Thyroid gland (tissue), 4 donors: Measurements from ENCODE around the gene STIL.

Source experiments
- POLR2A ChIP-seq, 2 donors: fragments of 450-650 bp; IDR thresholded peaks; one replicate each; pipeline ENCODE4 v1.6.1; 2017; ENCODE audit warnings: antibody characterized with exemption in 2 of 2, mild to moderate bottlenecking in 2 of 2, moderate library complexity in 1 of 2
- TF ChIP-seq, protein P1 (sequence below), 6 experiments: fragments of 200-600 bp in 3 of 6; fragments of 450-650 bp in 3 of 6; sonication (generic) in 3 of 6; IDR thresholded peaks; one replicate each; pipeline ENCODE4 v1.5.1; 2016 to 2019; ENCODE audit warnings: antibody characterized with exemption in 6 of 6, mild to moderate bottlenecking in 2 of 6, inconsistent platforms in 1 of 6, moderate library complexity in 1 of 6

DNA sequence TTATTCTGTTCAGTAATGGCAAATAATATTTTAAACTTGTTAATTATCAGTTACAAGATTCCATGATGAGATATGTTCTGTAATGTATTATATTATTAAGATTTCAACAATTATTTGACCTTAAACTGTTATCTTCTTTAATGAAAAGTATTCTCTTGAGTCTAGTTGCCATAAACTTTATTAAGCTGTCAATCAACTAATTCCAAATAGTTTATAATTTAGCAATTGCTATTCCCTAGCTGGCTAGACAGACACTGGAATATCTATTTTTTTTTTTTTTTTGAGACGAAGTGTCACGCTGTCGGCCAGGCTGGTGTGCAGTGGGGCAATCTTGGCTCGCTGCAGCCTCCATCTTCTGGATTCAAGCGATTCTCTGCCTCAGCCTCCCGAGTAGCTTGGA is 23.4 kb upstream of the STIL start:
- TF ChIP-seq, protein P1, sequence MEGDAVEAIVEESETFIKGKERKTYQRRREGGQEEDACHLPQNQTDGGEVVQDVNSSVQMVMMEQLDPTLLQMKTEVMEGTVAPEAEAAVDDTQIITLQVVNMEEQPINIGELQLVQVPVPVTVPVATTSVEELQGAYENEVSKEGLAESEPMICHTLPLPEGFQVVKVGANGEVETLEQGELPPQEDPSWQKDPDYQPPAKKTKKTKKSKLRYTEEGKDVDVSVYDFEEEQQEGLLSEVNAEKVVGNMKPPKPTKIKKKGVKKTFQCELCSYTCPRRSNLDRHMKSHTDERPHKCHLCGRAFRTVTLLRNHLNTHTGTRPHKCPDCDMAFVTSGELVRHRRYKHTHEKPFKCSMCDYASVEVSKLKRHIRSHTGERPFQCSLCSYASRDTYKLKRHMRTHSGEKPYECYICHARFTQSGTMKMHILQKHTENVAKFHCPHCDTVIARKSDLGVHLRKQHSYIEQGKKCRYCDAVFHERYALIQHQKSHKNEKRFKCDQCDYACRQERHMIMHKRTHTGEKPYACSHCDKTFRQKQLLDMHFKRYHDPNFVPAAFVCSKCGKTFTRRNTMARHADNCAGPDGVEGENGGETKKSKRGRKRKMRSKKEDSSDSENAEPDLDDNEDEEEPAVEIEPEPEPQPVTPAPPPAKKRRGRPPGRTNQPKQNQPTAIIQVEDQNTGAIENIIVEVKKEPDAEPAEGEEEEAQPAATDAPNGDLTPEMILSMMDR (IDR thresholded peaks at IDR 0.05), result no peak
- TF ChIP-seq POLR2A (IDR thresholded peaks at IDR 0.05), result no peak
